ENCODE measurements around the gene MYH3. TPM values are rescaled to one million over a fixed set of nuclear protein-coding genes. Genes with fewer than 3 reads are reported as not detected.

The MYH3 gene
- polyA plus RNA-seq, 1 donor (not counting 4 experiments of a cell fraction or from before 2014, with no cell fraction given), result 0.83 TPM

DNA sequence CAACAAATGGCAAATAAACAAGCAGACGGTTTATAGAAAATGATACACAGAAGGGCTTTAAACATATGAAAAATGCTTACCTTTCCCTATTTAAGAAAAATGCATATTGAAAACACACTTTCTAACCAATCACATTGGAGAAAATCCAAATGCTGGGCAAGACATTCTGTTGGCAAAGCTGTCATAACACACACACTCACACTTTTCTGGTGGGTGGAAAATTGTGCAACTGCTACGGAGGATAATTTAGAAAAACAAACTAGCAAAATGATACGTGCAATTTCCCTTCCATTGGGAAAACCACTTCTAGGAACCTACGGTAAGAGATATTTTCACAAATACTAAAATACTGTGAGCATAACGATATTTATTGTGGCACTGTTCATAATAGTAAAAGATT is 9.8 kb upstream of the MYH3 start:
- no peak for DNase-seq (ENCODE audit: low read depth, low spot score)

DNA sequence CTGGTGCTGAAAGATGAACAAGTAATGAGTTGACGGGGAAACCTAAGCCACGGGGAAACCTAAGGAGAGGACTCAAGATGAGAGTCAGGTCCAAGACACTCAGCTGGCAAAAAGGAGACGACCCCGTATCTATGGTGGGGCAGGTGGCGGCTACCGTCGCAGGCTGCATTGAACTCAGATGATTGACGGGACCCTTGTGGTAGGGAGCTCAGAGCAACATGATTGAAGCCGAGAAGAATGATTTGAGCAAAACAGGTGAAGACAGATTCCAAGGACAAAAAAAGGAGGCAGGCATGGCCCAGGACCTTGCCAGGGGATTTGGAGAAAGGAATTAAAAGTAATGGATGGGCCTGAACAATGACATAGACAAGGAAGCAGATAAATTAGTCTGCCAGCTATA is 7.5 kb upstream of the MYH3 start:
- Histone ChIP-seq H3K79me2 (ENCODE audit: control insufficient read depth, insufficient read depth, low read length) (no peaks in the 10 kb centered on the region), H3K9me3 (ENCODE audit: control insufficient read depth, low read depth, low read length) (no peaks in the 10 kb centered on the region), H3K27me3 (ENCODE audit: control insufficient read depth, extremely low read depth, insufficient read depth, low read length) (no peaks in the 10 kb centered on the region), H3K4me3 (ENCODE audit: control insufficient read depth in 2 of 3, extremely low read depth in 1 of 3, insufficient read depth in 2 of 3, low read depth in 1 of 3, low read length in 3 of 3) (no peak overlapping the region), H3K9ac (ENCODE audit: control insufficient read depth, extremely low read depth, insufficient read depth, low read length) (no peak overlapping the region), H2AFZ (ENCODE audit: control insufficient read depth, low read length) (no peak overlapping the region), H4K20me1 (ENCODE audit: control insufficient read depth, extremely low read depth, insufficient read depth, low read length) (no peaks in the 10 kb centered on the region), H3K27ac (ENCODE audit: control insufficient read depth, insufficient read depth, low read length) (no peak overlapping the region), H3K9me1 (ENCODE audit: control insufficient read depth, extremely low read depth, insufficient read depth, low read length) (no peaks in the 10 kb centered on the region), H3K36me3 (ENCODE audit: control insufficient read depth in 2 of 2, extremely low read depth in 1 of 2, insufficient read depth in 2 of 2, low read length in 2 of 2) (no peaks in the 10 kb centered on the region), H3K4me1 (ENCODE audit: control insufficient read depth, extremely low read depth, insufficient read depth, low read length) (no peaks in the 10 kb centered on the region), H3K4me2 (ENCODE audit: control insufficient read depth, extremely low read depth, insufficient read depth, low read depth, low read length) (no peak overlapping the region)
- TF ChIP-seq EZH2 (IDR thresholded peaks at IDR 0.05; ENCODE audit: low read length) (no peak), CTCF (optimal IDR thresholded peaks at IDR 0.05 in 1 of 3, IDR thresholded peaks at IDR 0.05 in 1 of 3, conservative IDR thresholded peaks at IDR 0.05 in 1 of 3; ENCODE audit: extremely low read depth in 1 of 3, insufficient read depth in 2 of 3, low read length in 3 of 3) (no peak)
- dilution Hi-C loops (cut with MboI; ENCODE audit: extremely low pct_ligation_motif_present, low sequenced_read_pairs), result no loop called here
- FAIRE-seq (no peak), DNase-seq (ENCODE audit: low read depth, low spot score) (no peak)

More for the DNA sequence above, 9.8 kb upstream of the MYH3 start:
- H3K4me2 ChIP-seq (ENCODE audit: control insufficient read depth, extremely low read depth, insufficient read depth, low read depth, low read length), result no peak overlapping the region
- no peaks in the 10 kb centered on the region for H3K27me3 ChIP-seq (ENCODE audit: control insufficient read depth, extremely low read depth, insufficient read depth, low read length)
- no peak overlapping the region for H3K4me3 ChIP-seq (ENCODE audit: control insufficient read depth in 2 of 3, extremely low read depth in 1 of 3, insufficient read depth in 2 of 3, low read depth in 1 of 3, low read length in 3 of 3)
- H4K20me1 ChIP-seq (ENCODE audit: control insufficient read depth, extremely low read depth, insufficient read depth, low read length), result no peaks in the 10 kb centered on the region
- no peak overlapping the region for H3K27ac ChIP-seq (ENCODE audit: control insufficient read depth, insufficient read depth, low read length)
- H3K9me3 ChIP-seq (ENCODE audit: control insufficient read depth, low read depth, low read length), result no peaks in the 10 kb centered on the region
- no peaks in the 10 kb centered on the region for H3K36me3 ChIP-seq (ENCODE audit: control insufficient read depth in 2 of 2, extremely low read depth in 1 of 2, insufficient read depth in 2 of 2, low read length in 2 of 2)
- H3K79me2 ChIP-seq (ENCODE audit: control insufficient read depth, insufficient read depth, low read length), result no peaks in the 10 kb centered on the region
- TF ChIP-seq CTCF (optimal IDR thresholded peaks at IDR 0.05 in 1 of 3, IDR thresholded peaks at IDR 0.05 in 1 of 3, conservative IDR thresholded peaks at IDR 0.05 in 1 of 3; ENCODE audit: extremely low read depth in 1 of 3, insufficient read depth in 2 of 3, low read length in 3 of 3) (no peak), EZH2 (IDR thresholded peaks at IDR 0.05; ENCODE audit: low read length) (no peak)
- no peaks in the 10 kb centered on the region for H3K4me1 ChIP-seq (ENCODE audit: control insufficient read depth, extremely low read depth, insufficient read depth, low read length)
- no peak overlapping the region for H2AFZ ChIP-seq (ENCODE audit: control insufficient read depth, low read length)
- no peak overlapping the region for H3K9ac ChIP-seq (ENCODE audit: control insufficient read depth, extremely low read depth, insufficient read depth, low read length)
- dilution Hi-C loops (cut with MboI; ENCODE audit: extremely low pct_ligation_motif_present, low sequenced_read_pairs), result no loop called here
- no peak for FAIRE-seq
- no peaks in the 10 kb centered on the region for H3K9me1 ChIP-seq (ENCODE audit: control insufficient read depth, extremely low read depth, insufficient read depth, low read length)
